Measurements from ENCODE around the gene COL1A2.

COL1A2 gene

GRCh38 chr7:94384315-94384714 is 10.4 kb upstream of the COL1A2 start:
- no peak for DNase-seq

- DNase-seq, result no peak
Observed at GRCh38 chr7:94386416-94386815, 8.3 kb upstream of the COL1A2 start.

GRCh38 chr7:94388540-94388939 is 6.2 kb upstream of the COL1A2 start:
- DNase-seq, result no peak

- no peak for DNase-seq
Observed at GRCh38 chr7:94389381-94389780, 5.3 kb upstream of the COL1A2 start.

GRCh38 chr7:94391726-94392392 is 2.8 kb upstream of the COL1A2 start:
- peak; percentile 54 for DNase-seq

GRCh38 chr7:94392393-94392786 is 2.3 kb upstream of the COL1A2 start:
- DNase-seq, result no peak

- DNase-seq, result peak; percentile 37
Observed at GRCh38 chr7:94393246-94394108, 1.2 kb upstream of the COL1A2 start.

- peak; percentile 81 for DNase-seq
Observed at GRCh38 chr7:94394109-94394436, 622 bp upstream of the COL1A2 start.

- DNase-seq, result peak; percentile 88
Observed at GRCh38 chr7:94395141-94396036, 694 bp downstream of the COL1A2 start.

GRCh38 chr7:94396037-94396431 is 1.3 kb downstream of the COL1A2 start:
- DNase-seq, result peak; percentile 93

GRCh38 chr7:94396596-94396995 is 1.9 kb downstream of the COL1A2 start:
- peak; percentile 90 for DNase-seq

GRCh38 chr7:94397722-94398121 is 3.0 kb downstream of the COL1A2 start:
- DNase-seq, result peak; percentile 29

GRCh38 chr7:94398841-94399240 is 4.1 kb downstream of the COL1A2 start:
- no peak for DNase-seq

- DNase-seq, result no peak
Observed at GRCh38 chr7:94400022-94400421, 5.3 kb downstream of the COL1A2 start.

- no peak for DNase-seq
Observed at GRCh38 chr7:94400643-94401427, 6.1 kb downstream of the COL1A2 start.

GRCh38 chr7:94401428-94401814 is 6.7 kb downstream of the COL1A2 start:
- DNase-seq, result no peak

GRCh38 chr7:94403546-94403945 is 8.9 kb downstream of the COL1A2 start:
- no peak for DNase-seq

- DNase-seq, result no peak
Observed at GRCh38 chr7:94405506-94405905, 10.8 kb downstream of the COL1A2 start.

- no peak for DNase-seq
Observed at GRCh38 chr7:94406696-94407095, 12.0 kb downstream of the COL1A2 start.

GRCh38 chr7:94409200-94409948 is 14.7 kb downstream of the COL1A2 start:
- no peak for DNase-seq

- no peak for DNase-seq
Observed at GRCh38 chr7:94410413-94411187, 15.9 kb downstream of the COL1A2 start.

All from NCI-H2227 treated with DMSO at 0.1 percent for 48 hours (cell line).